Small intestine (tissue), 7 donors: Measurements from ENCODE around the gene B9D1. TPM values are rescaled to one million over a fixed set of nuclear protein-coding genes. Genes with fewer than 3 reads are reported as not detected.

ENCODE experiments used
- DNase-seq, 2 donors: peaks; one replicate each; pipeline versions ENCODE4 v3.0.0 to v3.0.0-alpha.2; 2013
- FAIRE-seq: peaks from 2 replicates; lab custom pipeline; 2012; peaks lifted over from hg19 to GRCh38; lab: Jason Lieb, UNC
- H3K27ac ChIP-seq, 3 donors: one replicate each; pipeline ENCODE4 v1.5.1; 2013; ENCODE audit warnings: low read length in 2 of 3, mild to moderate bottlenecking in 2 of 3, control low read depth in 1 of 3, inconsistent platforms in 1 of 3, low read depth in 1 of 3, moderate library complexity in 1 of 3
- H3K27me3 ChIP-seq, 3 donors: one replicate each; pipeline ENCODE4 v1.6.1; 2013; ENCODE audit warnings: low read length in 3 of 3, inconsistent platforms in 1 of 3; ENCODE audit not compliant: control insufficient read depth in 3 of 3, insufficient read depth in 3 of 3
- H3K36me3 ChIP-seq, 3 donors: one replicate each; pipeline ENCODE4 v1.6.1; 2013; ENCODE audit warnings: low read length in 3 of 3, inconsistent platforms in 1 of 3, low read depth in 1 of 3, mild to moderate bottlenecking in 1 of 3, moderate library complexity in 1 of 3; ENCODE audit not compliant: control insufficient read depth in 3 of 3, insufficient read depth in 2 of 3
- H3K4me1 ChIP-seq, 3 donors: one replicate each; pipeline ENCODE4 v1.6.1; 2013; ENCODE audit warnings: low read length in 2 of 3, inconsistent platforms in 1 of 3, low read depth in 1 of 3, mild to moderate bottlenecking in 1 of 3, moderate library complexity in 1 of 3; ENCODE audit not compliant: control insufficient read depth in 3 of 3, insufficient read depth in 2 of 3
- H3K4me3 ChIP-seq, 3 donors: one replicate each; pipeline ENCODE4 v1.5.1; 2013; ENCODE audit warnings: low read length in 3 of 3, control low read depth in 1 of 3, inconsistent platforms in 1 of 3, low read depth in 1 of 3, mild to moderate bottlenecking in 1 of 3, moderate library complexity in 1 of 3
- H3K9me3 ChIP-seq, 2 donors: one replicate each; pipeline ENCODE4 v1.6.1; 2013; ENCODE audit warnings: low read depth in 1 of 2, low read length in 1 of 2; ENCODE audit not compliant: control insufficient read depth in 2 of 2, insufficient read depth in 1 of 2
- WGBS, 3 donors: extraction: QIAGEN DNeasy Blood & Tissue Kit; methylation state at CpG; one replicate each; pipeline ENCODE4 v1.1.7; 2013; 5-methylcytosine and 5-hydroxymethylcytosine counted together
- polyA plus RNA-seq, 4 donors: library from polyadenylated mRNA; stranded (reverse) in 3 of 4; unstranded in 1 of 4; fragments of 200-250 nt in 3 of 4; fragments of 120-200 nt in 1 of 4; gene quantifications; one replicate each; pipeline versions ENCODE4 v1.2.1 to v1.2.3, GENCODE V29; 2013
- donor health status: healthy with polysubstance abuse.
- donor health status: control.
- donor health status: control.
- donor health status: Bipolar disorder and iron deficiency.
- donor health status: healthy.

The B9D1 gene
- polyA plus RNA-seq, 4 donors: 2.2 to 18.1 (median 12.9) TPM

- Histone ChIP-seq H3K4me1 (peaks cover 8 to 52% (median 12%) of the 10 kb centered on the region in 3 donors), H3K9me3 (no peaks in the 10 kb centered on the region), H3K36me3 (peaks cover 0 to 48% (median 5%) of the 10 kb centered on the region in 3 donors), H3K27me3 (no peaks in the 10 kb centered on the region), H3K4me3 (peak within 1 kb of the TSS in 1 of 3 donors; percentile 54), H3K27ac (peak within 1 kb of the TSS; percentile 63 to 90 (median 88))
- FAIRE-seq (no peak), DNase-seq (peak in 1 of 2 donors; percentile 75)
- WGBS, 3 donors: 18 to 46% (median 37%) methylated on average over 19 to 22 of the region's 22 CpGs
Measured at GRCh38 chr17:19386974-19387920, 24.7 kb upstream of the B9D1 start, which contains the start of gene MFAP4. Gene MFAP4 (minus strand): TSS chr17:19387190. CDS start chr17:19387155, 35 bp downstream.

- Histone ChIP-seq H3K36me3 (peaks cover 1 to 58% (median 10%) of the 10 kb centered on the region in 3 donors), H3K27ac (peak overlapping the region; percentile 54 to 90 (median 88)), H3K4me1 (peaks cover 8 to 54% (median 12%) of the 10 kb centered on the region in 3 donors), H3K27me3 (no peaks in the 10 kb centered on the region), H3K9me3 (no peaks in the 10 kb centered on the region), H3K4me3 (peak overlapping the region in 1 of 3 donors; percentile 54)
- DNase-seq (peak in 1 of 2 donors; percentile 59), FAIRE-seq (no peak)
- WGBS, 3 donors: 49 to 73% (median 72%) methylated on average over 18 to 20 of the region's 20 CpGs
Measured at GRCh38 chr17:19386051-19386929, 23.8 kb upstream of the B9D1 start.

GRCh38 chr17:19385521-19385983 is 23.0 kb upstream of the B9D1 start:
- WGBS, 3 donors: 59 to 69% (median 62%) methylated on average over 9 of the region's 9 CpGs
- peaks cover 4 to 65% (median 12%) of the 10 kb centered on the region in 3 donors for H3K36me3 ChIP-seq
- peak overlapping the region in 1 of 3 donors; percentile 54 for H3K4me3 ChIP-seq
- H3K4me1 ChIP-seq: peaks cover 8 to 54% (median 12%) of the 10 kb centered on the region in 3 donors
- FAIRE-seq (no peak), DNase-seq (no peak)
- peak overlapping the region in 2 of 3 donors; percentile 82 to 88 for H3K27ac ChIP-seq
- H3K27me3 ChIP-seq: no peaks in the 10 kb centered on the region
- no peaks in the 10 kb centered on the region for H3K9me3 ChIP-seq

GRCh38 chr17:19384723-19385391 is 22.3 kb upstream of the B9D1 start:
- Histone ChIP-seq H3K36me3 (peaks cover 4 to 69% (median 12%) of the 10 kb centered on the region in 3 donors), H3K4me3 (peak overlapping the region in 1 of 3 donors; percentile 54), H3K27ac (peak overlapping the region; percentile 12 to 88 (median 82)), H3K27me3 (no peaks in the 10 kb centered on the region), H3K4me1 (peaks cover 8 to 54% (median 12%) of the 10 kb centered on the region in 3 donors), H3K9me3 (no peaks in the 10 kb centered on the region)
- WGBS, 3 donors: 46 to 57% (median 50%) methylated on average over 16 of the region's 16 CpGs
- DNase-seq (peak in 1 of 2 donors; percentile 63), FAIRE-seq (no peak)

GRCh38 chr17:19383681-19384470 is 21.4 kb upstream of the B9D1 start:
- H3K27ac ChIP-seq: peak overlapping the region in 2 of 3 donors; percentile 59 to 82
- H3K36me3 ChIP-seq: peaks cover 4 to 72% (median 12%) of the 10 kb centered on the region in 3 donors
- H3K4me3 ChIP-seq: no peak overlapping the region
- DNase-seq: no peak
- FAIRE-seq: no peak
- H3K9me3 ChIP-seq: no peaks in the 10 kb centered on the region
- peaks cover 8 to 47% (median 15%) of the 10 kb centered on the region in 3 donors for H3K4me1 ChIP-seq
- H3K27me3 ChIP-seq: no peaks in the 10 kb centered on the region
- 74 to 90% (median 86%) methylated on average over 6 of the region's 6 CpGs for WGBS, 3 donors

GRCh38 chr17:19382531-19383444 is 20.3 kb upstream of the B9D1 start:
- peaks cover 6 to 36% (median 7%) of the 10 kb centered on the region in 3 donors for H3K4me1 ChIP-seq
- H3K9me3 ChIP-seq: no peaks in the 10 kb centered on the region
- no peak overlapping the region for H3K4me3 ChIP-seq
- no peak for FAIRE-seq
- WGBS, 3 donors: 80 to 90% (median 88%) methylated on average over 13 of the region's 13 CpGs
- H3K27me3 ChIP-seq: no peaks in the 10 kb centered on the region
- peaks cover 4 to 68% (median 12%) of the 10 kb centered on the region in 3 donors for H3K36me3 ChIP-seq
- no peak for DNase-seq
- no peak overlapping the region for H3K27ac ChIP-seq
